ENCODE data around the gene SATB2.

The SATB2 gene

GRCh38 chr2:199465390-199465789, 7.7 kb upstream of the SATB2 start:
- DNase-seq: no peak

- peak; percentile 64 for DNase-seq
Measured at GRCh38 chr2:199464606-199465352, 7.0 kb upstream of the SATB2 start.

DNA sequence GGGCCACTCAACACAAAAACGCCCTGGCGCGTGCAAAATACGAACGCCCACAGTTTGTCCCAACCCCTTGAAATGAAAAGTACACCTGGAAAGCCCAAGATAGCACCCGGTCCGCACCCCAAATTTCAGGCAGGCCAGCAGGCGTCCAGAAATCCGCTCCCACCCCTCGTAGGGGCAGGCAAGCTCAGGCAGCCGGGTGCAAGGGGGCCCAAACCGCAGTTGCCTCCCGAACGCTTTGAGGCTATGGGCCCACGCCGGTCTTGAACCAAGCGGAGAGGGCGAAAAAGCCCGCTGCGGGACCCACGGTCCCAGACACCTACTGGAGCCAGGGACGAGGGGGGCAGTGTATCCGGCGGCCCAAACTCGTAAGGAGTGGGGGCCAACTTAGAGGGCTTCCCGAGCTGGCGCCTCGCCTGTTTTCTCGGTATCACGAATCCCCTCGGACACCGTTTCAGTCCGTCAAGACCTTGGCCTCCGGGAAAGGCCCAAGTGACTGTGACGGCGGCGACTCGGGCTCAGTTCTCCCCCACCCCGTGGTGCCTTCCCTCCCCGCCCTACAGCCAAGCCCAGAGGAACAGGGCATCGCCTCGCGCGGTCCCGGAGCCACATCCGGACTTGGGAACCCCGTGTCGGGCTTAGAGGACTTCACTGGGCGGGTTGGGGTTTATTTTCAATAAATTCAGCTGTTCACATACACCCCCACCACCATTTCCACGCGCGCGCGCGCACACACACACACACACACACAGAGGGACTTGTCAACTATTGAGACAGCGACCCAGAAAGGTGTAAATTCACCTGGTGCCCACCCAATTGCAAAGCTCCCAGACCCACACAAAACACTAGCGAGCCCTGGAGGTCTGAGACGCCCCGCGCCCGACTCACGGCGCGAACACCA, 6.2 kb upstream of the SATB2 start:
- DNase-seq: no peak

DNA sequence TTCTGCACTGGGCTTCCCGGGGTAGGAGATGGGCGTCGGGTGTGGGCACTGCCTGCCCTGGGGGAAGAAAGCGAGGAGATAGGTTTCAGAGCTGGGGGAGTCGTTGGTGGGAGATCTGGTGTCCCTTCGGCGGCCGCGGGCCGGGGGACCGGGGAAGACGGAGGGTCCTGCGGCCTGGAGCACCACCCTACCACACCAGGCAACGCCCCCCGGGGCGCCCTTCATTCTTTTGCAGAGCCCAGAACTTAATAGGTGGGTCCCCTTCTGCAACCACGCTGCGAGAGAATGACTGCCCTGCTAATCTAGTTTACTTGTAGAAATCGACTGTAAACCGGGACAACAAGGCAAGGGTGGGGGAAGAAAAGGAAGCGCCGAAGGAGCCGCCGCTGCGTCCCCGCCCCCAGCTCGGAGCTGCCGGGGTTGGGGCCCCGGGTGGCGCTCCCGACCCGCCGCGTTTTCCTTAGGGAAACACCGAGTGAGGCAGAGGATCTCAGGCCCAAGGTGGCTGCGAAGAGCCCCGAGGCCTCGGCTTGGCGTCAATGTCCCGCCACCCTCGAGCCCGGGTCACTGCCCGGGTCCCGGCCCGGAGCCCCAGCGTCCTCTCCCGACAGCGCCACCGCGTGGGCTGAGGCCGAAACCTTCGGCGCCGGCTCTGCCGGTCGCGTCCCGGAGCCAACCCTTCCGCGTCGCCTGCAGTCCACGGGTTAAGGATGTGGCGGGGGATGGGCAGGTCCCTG, 5.4 kb upstream of the SATB2 start:
- peak; percentile 67 for DNase-seq

- DNase-seq: no peak
Measured at GRCh38 chr2:199462347-199462955, 4.7 kb upstream of the SATB2 start.

DNA sequence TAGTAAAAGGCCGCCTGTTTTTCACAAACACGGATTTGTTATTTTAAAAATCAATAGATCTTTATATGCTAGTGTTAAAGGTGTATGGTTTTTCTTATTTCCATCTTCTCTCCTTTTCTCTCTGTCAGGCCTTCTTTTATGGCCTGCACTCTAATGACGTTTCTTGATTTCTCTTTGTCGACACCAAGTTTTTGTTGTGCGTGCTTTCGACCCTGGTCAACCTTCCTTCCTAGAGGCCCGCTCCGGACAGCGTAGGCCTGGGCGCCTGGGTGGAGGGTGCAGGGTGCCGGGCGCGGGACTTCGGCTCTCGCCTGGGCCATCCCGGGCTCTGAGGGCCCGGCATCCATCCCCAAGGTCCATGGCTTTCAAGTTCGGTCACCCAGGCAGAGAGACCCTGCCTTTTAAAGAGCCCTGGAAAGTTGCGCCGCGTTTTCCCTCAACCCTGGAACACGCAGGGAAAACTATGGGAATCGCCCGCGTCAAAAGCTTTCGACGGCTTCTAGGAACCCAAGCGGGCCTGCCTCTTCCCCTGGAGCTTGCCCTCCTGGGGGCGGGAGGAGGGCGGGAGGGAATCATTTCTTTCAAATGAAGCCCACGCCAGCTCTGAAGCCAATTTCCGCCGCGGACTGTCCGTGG, 4.1 kb upstream of the SATB2 start:
- DNase-seq: no peak

- no peak for DNase-seq
Measured at GRCh38 chr2:199460846-199461710, 3.3 kb upstream of the SATB2 start.

- DNase-seq: no peak
Measured at GRCh38 chr2:199460101-199460671, 2.4 kb upstream of the SATB2 start.

DNA sequence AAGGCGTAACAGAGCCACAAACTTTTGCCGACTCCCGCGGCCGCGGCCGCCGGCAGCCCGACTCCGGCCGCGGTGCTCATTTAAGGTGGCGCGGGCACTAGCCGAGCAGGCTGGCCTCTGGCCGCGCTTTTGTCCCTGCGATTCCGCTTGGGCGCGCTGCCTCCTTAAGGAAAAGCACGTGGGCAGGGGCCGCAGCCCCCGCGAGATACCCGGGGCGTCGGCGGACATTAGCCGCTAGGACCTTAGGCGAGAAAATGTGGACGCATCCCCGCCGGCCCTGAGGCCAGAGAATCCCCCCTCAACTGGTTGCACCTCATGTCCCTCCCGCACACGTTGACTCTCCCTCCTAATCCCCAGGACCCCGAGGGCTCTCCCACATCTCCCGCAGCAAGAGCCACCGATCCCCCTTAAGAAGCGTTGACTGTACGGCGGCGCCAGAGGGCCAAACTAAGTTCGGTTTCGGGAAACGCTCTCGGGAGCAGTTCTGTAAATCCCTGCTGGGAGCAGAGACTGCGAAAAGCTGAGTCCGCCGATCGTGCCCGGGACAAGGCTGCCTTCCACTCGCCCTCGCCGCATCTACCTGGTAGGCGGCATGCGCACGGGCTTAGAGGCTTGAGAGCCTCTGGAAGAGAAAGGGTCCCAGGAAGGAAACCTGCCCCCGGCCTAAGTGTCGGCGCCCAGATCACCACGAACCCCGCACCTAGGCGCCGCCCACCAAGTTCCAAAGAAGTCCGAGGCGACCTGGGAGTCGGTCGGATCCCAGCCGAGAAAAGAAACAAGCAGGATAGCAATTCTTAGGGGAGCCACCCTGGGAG, 1.8 kb upstream of the SATB2 start:
- DNase-seq: peak; percentile 94

GRCh38 chr2:199458806-199459285, 1.1 kb upstream of the SATB2 start:
- peak; percentile 70 for DNase-seq

DNA sequence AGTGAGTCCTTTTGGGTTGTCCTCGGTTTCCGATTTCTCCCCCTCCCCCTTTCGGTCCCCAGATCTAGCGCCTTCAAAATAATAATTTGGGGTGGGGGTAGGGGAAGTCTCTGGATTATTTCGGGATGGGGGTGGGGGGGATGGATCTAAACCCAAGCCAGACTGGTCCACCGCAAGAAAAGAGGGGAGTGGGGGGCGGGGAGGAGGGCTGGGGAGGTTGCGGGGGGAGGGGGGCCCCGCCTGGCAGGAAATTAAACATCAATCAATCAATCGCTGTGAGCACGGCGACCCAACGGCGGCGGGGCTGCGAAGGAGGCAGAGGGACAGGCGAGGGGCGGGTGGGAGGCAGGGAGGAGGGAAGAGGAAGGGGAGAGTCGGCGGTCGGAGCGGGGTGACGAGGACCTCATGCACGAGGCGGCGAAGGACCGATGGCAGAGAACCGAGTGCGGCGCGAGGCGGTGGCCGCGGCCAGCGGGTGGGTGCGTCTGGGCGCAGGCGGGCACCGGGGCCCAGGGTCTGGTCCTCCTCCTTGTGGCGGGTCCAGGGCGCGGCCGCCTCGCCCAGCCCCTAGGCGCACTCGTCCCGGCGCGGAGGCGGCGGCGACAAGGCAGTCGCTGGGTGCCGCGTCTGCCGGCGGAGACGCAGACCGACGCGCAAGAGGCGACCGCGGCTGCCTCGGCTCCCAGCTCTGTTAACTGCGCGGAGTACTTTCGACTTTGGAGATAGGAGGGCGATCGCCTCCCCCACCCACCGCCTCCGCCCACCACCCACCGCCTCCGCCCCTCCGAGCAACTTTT, 468 bp upstream of the SATB2 start:
- peak; percentile 78 for DNase-seq

- peak; percentile 38 for DNase-seq
Measured at GRCh38 chr2:199456383-199457146, 1.2 kb downstream of the SATB2 start.

DNA sequence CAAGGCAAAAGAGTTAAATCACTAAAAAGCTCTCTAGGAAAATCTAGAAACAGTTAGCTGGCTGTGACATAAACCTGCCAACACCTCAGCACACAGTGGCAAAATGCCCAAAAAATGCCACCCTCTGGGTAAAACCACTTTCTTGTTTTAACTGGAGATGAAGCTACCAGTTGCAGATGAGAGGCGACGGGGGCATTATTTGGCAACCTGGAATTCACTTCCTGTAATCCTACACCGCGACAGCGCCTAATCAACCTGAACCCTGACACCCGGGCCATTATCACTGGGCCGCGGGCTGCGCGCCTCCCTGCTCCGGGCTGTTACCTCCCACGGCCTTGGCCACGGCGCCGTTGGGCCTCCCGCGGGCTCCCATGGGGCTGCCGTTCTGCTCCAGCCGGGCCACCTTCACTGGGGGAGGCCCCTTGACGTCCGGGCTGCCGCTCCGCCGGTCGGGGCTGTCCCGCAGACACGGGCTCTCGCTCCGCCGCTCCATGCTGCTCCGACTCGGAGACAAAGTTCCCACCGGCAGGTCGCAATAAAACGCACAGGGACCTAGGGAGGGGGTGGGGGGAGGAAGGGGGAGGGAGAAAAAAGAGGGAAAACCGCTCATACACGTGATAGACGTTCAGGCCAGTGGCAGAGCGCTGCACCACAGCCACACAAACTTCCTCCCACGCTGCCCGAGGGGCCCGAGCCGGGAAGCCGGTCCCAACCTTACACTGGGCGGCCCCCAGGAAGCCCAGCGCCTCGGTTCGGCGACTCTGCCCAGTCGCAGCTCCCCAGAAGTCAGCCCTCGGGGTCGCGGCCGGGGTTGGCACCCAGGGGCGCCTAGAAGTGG, 2.0 kb downstream of the SATB2 start:
- peak; percentile 78 for DNase-seq

GRCh38 chr2:199455210-199455544, 2.6 kb downstream of the SATB2 start:
- no peak for DNase-seq

DNA sequence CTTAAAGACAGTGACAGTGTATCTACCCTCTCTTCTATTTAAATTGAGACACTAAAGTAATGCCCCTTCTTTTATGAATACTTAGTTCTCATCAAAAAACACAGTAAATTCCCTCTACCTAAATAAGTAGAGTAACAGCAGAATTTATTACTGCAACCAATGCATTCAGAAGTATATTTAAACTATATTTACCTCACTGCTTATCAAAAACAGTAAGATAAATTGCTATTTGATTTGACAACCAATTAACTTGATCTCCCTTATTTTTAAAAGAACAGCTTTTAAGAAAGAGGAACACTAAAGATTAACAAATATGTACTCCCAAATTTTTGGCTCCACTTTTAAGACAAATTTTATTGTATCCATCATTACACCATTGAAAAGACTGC, 4.8 kb downstream of the SATB2 start:
- no peak for DNase-seq

- DNase-seq: peak; percentile 32
Measured at GRCh38 chr2:199452260-199452990, 5.3 kb downstream of the SATB2 start.

DNA sequence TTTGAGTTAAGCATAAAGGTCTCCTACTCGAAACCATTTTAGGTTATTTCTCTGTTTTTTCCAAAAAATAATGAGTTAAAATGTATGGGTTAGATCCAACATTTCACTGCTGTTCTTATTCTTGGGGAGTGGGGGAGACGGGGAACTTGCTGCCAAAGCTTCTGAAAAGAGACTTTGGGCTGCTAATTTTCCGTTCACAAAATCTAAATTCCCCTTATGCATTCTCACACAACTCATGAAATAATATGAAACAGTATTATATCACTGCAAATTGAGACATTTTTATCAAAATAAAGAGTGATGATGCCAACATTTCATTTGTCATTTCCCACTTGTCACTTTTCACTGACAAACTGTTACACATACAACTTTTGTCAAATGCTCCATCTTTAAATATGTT, 7.8 kb downstream of the SATB2 start:
- no peak for DNase-seq
